ENCODE measurements around the gene RAB9B. TPM values are rescaled to one million over a fixed set of nuclear protein-coding genes. Genes with fewer than 3 reads are reported as not detected.

Gene RAB9B
- total RNA-seq, 4 donors from 2014 or later: 0.40 to 2.6 (median 1.7) TPM

Small RNAs within 50 kb of the gene (small RNA-seq; reads per million reads assigned to genes)
- gene RNA5SP511: 0 reads per million in 4 donors

Other genes with a start within 250 kb of the RAB9B start
- gene TCEAL4, start 246.7 kb downstream of the RAB9B start, total RNA-seq: 100 to 1,000 TPM in 1 of 4 donors, 10 to 100 TPM in 3; 25.5 to 118 (median 55.6) TPM
- gene TCEAL3, start 224.3 kb downstream of the RAB9B start, total RNA-seq: 10 to 100 TPM in 2 of 4 donors, 1 to 10 TPM in 2; 3.4 to 16.7 (median 12.4) TPM
- 10 to 100 TPM; 44.9 to 79.2 (median 56.6) TPM for gene TCEAL1, start 203.3 kb downstream of the RAB9B start, total RNA-seq
- gene MORF4L2, start 145.6 kb downstream of the RAB9B start, total RNA-seq: 100 to 1,000 TPM; 171 to 235 (median 185) TPM
- not detected for gene TMEM31, start 121.3 kb downstream of the RAB9B start, total RNA-seq
- gene PLP1, start 55.4 kb downstream of the RAB9B start, total RNA-seq: 10 to 100 TPM in 1 of 4 donors, 1 to 10 TPM in 3; 3.8 to 13.7 (median 6.7) TPM
- 1 to 10 TPM in 1 of 4 donors, under 1 TPM in 1, not detected in 2; 0.82 to 2.9 TPM for gene TMSB15B, start 130.4 kb upstream of the RAB9B start, total RNA-seq
- not detected for gene H2BW1, start 181.5 kb upstream of the RAB9B start, total RNA-seq
- not detected for gene H2BW2, start 207.7 kb upstream of the RAB9B start, total RNA-seq
- 1 to 10 TPM in 1 of 4 donors, under 1 TPM in 1, not detected in 2; 0.55 to 2.2 TPM for gene TMSB15C, start 244.0 kb upstream of the RAB9B start, total RNA-seq

Data from transverse colon (tissue), 4 donors.